ENCODE results near the gene CCL13.

Gene CCL13

DNA sequence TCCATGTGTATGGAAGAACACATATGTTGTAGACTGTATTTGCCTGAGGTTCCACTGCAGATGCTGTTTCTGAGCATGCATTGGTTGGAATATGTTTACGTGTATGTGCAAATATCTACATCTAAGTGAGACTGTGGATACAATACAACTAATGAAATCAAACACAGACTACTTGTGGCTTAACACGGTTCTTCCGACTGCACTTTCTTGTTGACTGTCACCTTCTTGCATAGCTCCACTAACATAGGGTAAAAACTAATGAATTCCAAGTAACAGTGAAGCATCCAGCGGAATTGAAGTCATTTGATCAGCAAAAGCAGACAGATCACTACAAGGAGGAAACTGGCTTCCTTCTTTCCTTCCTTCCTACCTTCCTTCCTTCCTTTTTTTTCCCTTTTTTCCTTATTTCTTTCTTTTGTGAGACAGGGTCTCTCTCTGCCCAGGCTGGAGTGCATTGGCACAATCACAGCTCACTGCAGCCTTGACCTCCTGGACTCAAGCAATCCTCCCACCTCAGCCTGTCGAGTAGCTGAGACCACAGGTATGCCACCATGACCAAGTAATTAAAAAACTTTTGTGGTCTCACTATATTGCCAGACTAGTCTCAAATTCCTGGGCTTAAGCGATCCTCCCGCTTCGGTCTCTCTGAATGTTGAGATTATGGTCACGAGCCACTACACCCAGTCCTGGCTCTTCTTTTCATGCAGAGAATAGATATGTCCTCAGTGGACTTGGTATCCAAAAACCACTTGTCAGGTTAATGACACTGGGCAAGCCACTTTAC, 28.7 kb downstream of the CCL13 start:
- no peak for DNase-seq (ENCODE audit: low spot score)

- DNase-seq (ENCODE audit: low spot score): no peak
These were observed 30.0 kb downstream of the CCL13 start for GRCh38 chr17:34386343-34386696.

GRCh38 chr17:34386697-34387550, 30.6 kb downstream of the CCL13 start:
- DNase-seq (ENCODE audit: low spot score): no peak

DNA sequence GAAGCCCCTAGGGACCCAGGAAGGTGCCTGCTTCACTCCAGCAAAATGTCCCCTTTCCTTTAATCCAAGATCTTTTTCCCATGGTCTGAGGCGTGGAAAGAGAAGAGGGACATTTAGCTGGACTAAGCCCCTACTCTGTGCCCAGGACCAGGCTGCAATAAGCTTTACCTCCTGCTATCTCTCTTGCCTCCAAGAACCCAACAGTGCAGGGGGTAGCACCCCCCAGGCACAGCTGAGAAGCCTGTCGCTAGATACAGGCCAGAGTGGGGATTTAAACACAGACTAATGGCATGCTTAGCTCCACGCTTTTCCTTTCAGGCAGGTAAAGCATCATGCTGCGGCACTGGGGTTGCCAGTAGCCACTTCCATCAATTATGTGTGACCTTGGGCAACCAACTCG, 31.3 kb downstream of the CCL13 start:
- DNase-seq (ENCODE audit: low spot score): no peak

DNA sequence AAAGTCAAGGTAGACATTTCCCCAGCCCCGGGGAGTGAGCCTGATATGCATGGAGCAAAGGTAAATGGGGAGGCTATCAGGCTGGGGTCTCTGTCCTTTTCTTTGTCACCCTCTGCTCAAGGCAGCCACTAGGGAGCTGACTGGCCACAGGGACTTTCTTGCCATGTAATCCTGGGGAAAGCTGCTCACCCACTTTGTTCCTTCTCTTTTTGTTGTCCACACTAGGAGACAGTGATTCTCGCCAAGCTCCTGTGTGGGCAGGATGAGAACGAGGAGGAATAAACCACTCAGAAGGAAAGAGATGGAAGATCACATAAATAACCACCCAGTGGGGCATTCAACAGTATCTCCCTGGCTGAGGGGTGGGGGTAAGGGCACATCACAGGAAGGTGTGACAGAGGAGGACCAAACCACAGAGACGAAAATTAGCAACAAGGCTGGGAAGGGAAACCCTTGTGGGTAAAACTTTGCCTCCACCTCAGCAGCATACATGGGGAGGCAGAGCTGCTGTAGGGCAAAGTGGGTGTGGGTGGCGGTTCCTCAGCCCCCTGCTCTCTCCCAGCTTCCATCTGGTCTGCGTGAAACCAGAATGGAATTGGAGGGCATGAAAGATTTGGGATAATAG, 33.0 kb downstream of the CCL13 start:
- DNase-seq (ENCODE audit: low spot score): no peak

DNA sequence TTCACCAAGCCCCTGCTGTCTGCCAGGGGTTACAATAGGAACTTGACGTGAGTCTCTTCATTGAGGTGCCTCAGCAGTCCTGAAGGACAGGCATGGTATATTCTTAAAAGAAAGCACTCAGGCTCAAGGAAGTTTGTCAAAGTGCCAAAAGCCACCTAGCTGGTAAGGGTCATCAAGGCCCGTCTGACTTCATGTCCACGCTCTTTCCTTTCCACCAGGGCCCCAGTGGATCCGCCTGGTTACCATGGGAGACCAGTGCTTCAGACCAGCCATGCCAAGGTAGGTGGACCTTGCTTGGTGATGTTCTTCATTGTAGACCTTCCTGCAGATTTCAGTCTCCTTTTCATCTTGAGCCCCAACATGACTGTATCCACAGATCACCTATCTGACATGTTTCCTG, 34.4 kb downstream of the CCL13 start:
- no peak for DNase-seq (ENCODE audit: low spot score)

DNA sequence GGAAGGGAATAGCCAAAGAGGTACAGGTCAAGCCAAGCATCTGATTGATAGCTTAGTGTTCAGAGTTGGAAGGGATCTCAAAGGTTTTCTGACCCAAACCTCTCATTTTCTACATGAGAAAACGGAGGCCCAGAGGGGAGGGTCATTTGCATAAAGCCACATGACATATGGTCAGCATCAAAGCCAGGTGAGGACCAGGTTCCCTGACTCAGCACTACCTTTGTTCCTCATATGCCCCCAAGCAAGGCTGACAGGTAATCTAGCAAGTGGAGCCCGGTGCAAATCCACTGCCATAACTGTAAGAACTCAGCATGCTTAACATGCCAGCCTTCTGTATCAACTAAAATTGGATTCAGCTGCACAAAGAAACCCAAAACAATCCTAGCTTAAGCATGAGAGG, 35.0 kb downstream of the CCL13 start:
- DNase-seq (ENCODE audit: low spot score): no peak

DNA sequence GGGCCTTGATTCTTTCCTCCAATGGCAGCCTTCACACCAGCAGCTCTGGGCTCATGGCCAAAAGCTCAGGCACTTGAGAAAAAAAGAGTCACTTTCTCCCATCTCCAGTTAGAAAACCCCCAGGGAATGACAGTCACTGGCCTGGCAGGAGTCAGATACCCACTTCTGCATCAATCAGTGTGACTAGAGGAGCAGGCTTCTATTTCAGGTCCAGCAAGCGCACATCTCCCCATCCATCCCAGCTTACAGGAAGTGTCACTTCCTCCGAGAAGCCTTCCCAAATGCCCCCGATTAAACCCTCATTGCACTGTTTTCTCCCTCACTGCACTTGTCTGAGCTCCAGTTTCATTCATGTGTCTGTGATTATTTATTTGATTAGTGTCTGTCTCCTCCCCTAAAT, 37.1 kb downstream of the CCL13 start:
- DNase-seq (ENCODE audit: low spot score): no peak

- no peak for DNase-seq (ENCODE audit: low spot score)
These were observed 41.0 kb downstream of the CCL13 start for GRCh38 chr17:34397265-34397664.

GRCh38 chr17:34398990-34399389, 42.7 kb downstream of the CCL13 start:
- no peak for DNase-seq (ENCODE audit: low spot score)

DNA sequence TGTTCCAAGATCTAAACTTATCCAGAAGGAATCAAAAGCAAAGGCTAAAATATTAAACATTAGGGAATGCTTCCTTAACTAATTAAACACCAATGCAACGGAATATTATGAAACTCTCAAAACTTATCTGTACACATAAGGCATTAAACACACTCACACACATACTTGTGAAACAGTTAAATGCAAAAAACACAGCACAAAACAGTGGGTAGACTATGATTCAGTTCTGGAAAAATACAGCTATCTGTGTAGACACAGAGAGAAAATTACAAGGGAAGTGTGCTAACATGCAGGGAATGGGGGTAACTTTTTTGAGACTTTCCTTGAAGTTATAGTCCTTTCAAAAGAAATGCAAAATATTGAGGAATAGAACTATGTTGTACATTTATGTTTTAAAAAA, 43.4 kb downstream of the CCL13 start:
- no peak for DNase-seq (ENCODE audit: low spot score)

- DNase-seq (ENCODE audit: low spot score): no peak
These were observed 44.1 kb downstream of the CCL13 start for GRCh38 chr17:34400301-34400931.

DNA sequence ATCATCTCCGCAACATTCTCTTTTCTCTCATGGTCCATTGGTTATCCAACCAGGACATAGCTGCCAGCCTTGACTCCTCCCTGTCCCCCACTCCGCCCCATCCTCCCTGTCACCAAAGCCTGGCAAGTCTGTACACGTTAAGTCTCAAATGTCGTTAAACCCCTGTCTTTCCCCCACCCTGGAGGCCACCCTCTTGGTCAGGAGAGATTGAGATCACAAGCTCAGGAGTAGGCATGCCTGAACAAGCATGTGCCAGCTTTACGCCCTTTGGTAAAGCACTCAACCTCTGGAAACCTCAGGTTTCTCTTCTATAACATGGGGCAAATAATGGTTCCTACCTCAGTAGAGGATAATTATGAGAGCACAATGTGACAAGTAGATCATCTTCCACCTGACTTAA, 44.9 kb downstream of the CCL13 start:
- no peak for DNase-seq (ENCODE audit: low spot score)

- no peak for DNase-seq (ENCODE audit: low spot score)
These were observed 46.7 kb downstream of the CCL13 start for GRCh38 chr17:34403006-34403405.

DNA sequence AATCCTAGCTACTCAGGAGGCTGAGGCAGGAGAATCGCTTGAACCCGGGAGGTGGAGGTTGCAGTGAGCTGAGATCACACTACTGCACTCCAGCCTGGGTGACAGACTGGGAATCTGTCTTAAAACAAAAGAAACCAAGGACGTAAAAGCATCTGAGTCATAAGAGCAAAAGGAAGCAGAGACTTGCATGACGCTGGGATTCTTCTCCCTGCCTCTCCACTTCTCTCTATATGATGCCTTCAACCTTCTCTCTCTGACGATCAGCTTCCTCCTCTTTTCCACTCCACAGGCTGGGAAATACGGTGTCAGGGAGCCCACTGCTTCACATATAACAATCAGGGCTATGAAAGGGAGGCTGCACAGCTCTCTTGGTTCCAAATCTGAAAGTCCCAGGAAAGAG, 49.9 kb downstream of the CCL13 start:
- no peak for DNase-seq (ENCODE audit: low spot score)

Measured in hematopoietic multipotent progenitor cell treated with erythropoietin and hydrocortisone succinate and interleukin-3 and kit ligand, for 17 days (in vitro differentiated cells).